GM12878 (cell line): ENCODE measurements around the gene BDNF. TPM values are rescaled to one million over a fixed set of nuclear protein-coding genes. Genes with fewer than 3 reads are reported as not detected.

ENCODE experiments used
- ATAC-seq: fragments of 200-7000 bp; cut with Tn5 transposase; 3 replicates; pipeline ENCODE4 v1.9.1; 2020; ENCODE audit warnings: mild to moderate bottlenecking, moderate library complexity
- BruUV-seq: library from RNA; stranded (reverse); fragments of 400-500 nt; replicated peaks from 2 replicates; lab custom pipeline; 2021; lab: Mats Ljungman, UMichigan
- CTCF ChIA-PET: fragments of 300-600 bp; sonication (Branson Sonifier 250); formaldehyde crosslinking; extraction: SDS; loops from one replicate; lab custom pipeline; 2021; ENCODE audit warnings: inconsistent platforms; lab: Yijun Ruan, JAX
- POLR2A ChIA-PET: fragments of 350-600 bp; formaldehyde crosslinking; extraction: SDS; loops from one replicate; lab custom pipeline; 2021; ENCODE audit warnings: inconsistent platforms; lab: Charles Lee
- RAD21 ChIA-PET: fragments of 300-600 bp; sonication (Branson Sonifier 250); formaldehyde crosslinking; loops from one replicate; lab custom pipeline; 2023; ENCODE audit warnings: antibody characterized with exemption; ENCODE audit not compliant: unreplicated experiment; lab: Charles Lee
- SMC1A ChIA-PET: fragments of 300-600 bp; sonication (Branson Sonifier 250); formaldehyde crosslinking; loops from one replicate; lab custom pipeline; 2023; ENCODE audit not compliant: unreplicated experiment, uncharacterized antibody; lab: Charles Lee
- DNase-seq: peaks from one replicate; pipeline ENCODE4 v3.0.0-alpha.2; 2011; ENCODE audit warnings: low read depth, low spot score
- FAIRE-seq: peaks from 3 replicates; lab custom pipeline; 2011; peaks lifted over from hg19 to GRCh38; lab: Jason Lieb, UNC
- H2AFZ ChIP-seq: 2 replicates; pipeline ENCODE4 v1.6.0; 2011; ENCODE audit warnings: low read depth, low read length, control low read depth; ENCODE audit not compliant: control insufficient read depth
- H3K27ac ChIP-seq: 2 replicates; pipeline ENCODE4 v1.5.1; 2011; ENCODE audit warnings: control low read depth; ENCODE audit not compliant: control insufficient read depth, insufficient read depth
- H3K27me3 ChIP-seq, 2 experiments: replicated peaks in 1 of 2; 2 replicates each; pipeline versions ENCODE4 v1.6.0 to v1.6.1; 2011; ENCODE audit warnings: low read length in 1 of 2; ENCODE audit not compliant: control insufficient read depth in 2 of 2, insufficient read depth in 2 of 2
- H3K36me3 ChIP-seq, 2 experiments: 2 replicates each; pipeline ENCODE4 v1.5.1; 2011; ENCODE audit warnings: low read length in 1 of 2; ENCODE audit not compliant: control insufficient read depth in 2 of 2, insufficient read depth in 2 of 2
- H3K4me1 ChIP-seq: 2 replicates; pipeline ENCODE4 v1.6.1; 2011; ENCODE audit warnings: mild to moderate bottlenecking, low read length, moderate library complexity, mixed read lengths; ENCODE audit not compliant: control insufficient read depth, insufficient read depth
- H3K4me2 ChIP-seq: 2 replicates; pipeline ENCODE4 v1.6.0; 2011; ENCODE audit warnings: control low read depth; ENCODE audit not compliant: control insufficient read depth, insufficient read depth
- H3K4me3 ChIP-seq: fragments of 200-600 bp; sonication (generic); 2 replicates; pipeline ENCODE4 v1.5.1; 2016
- H3K79me2 ChIP-seq: 2 replicates; pipeline ENCODE4 v1.6.0; 2011; ENCODE audit warnings: low read length; ENCODE audit not compliant: control insufficient read depth, insufficient read depth
- H3K9ac ChIP-seq: 2 replicates; pipeline ENCODE4 v1.8.0; 2011; ENCODE audit warnings: low read length, control low read depth, mixed read lengths; ENCODE audit not compliant: control insufficient read depth, insufficient read depth
- H3K9me3 ChIP-seq: replicated peaks from 3 replicates; pipeline ENCODE4 v1.5.1; 2011; ENCODE audit warnings: mild to moderate bottlenecking, low read length; ENCODE audit not compliant: control insufficient read depth, insufficient read depth
- H4K20me1 ChIP-seq: 2 replicates; pipeline ENCODE4 v1.6.0; 2011; ENCODE audit not compliant: control insufficient read depth, insufficient read depth
- BHLHE40 ChIP-seq, 2 experiments: fragments of 450-650 bp in 1 of 2; IDR thresholded peaks; 2 replicates each; pipeline ENCODE4 v1.6.1; 2011 to 2017; ENCODE audit warnings: low read depth in 2 of 2, borderline replicate concordance in 1 of 2, improper control_type of control experiment in 1 of 2, low read length in 1 of 2, mild to moderate bottlenecking in 1 of 2
- BMI1 ChIP-seq: fragments of 450-650 bp; IDR thresholded peaks from 2 replicates; pipeline ENCODE4 v1.6.1; 2016; ENCODE audit warnings: mild to moderate bottlenecking, moderate library complexity, borderline replicate concordance
- CEBPB ChIP-seq, 2 experiments: fragments of 150-350 bp in 1 of 2; IDR thresholded peaks; 2 replicates each; pipeline ENCODE4 v1.6.1; 2012 to 2014; ENCODE audit warnings: low read depth in 2 of 2, low read length in 2 of 2, borderline replicate concordance in 1 of 2, inconsistent platforms in 1 of 2
- CHD2 ChIP-seq: IDR thresholded peaks from 2 replicates; pipeline ENCODE4 v1.6.1; 2011; ENCODE audit warnings: low read depth, low read length, improper control_type of control experiment, borderline replicate concordance
- CREM ChIP-seq: IDR thresholded peaks from 2 replicates; pipeline ENCODE4 v1.6.1; 2014; ENCODE audit warnings: antibody characterized with exemption, low read depth
- EED ChIP-seq: sonication (generic); IDR thresholded peaks from 2 replicates; pipeline ENCODE4 v1.6.1; 2016; ENCODE audit warnings: antibody characterized with exemption, low read depth
- IKZF2 ChIP-seq, 2 experiments: fragments of 450-650 bp; IDR thresholded peaks; 2 replicates each; pipeline ENCODE4 v1.6.1; 2017; ENCODE audit warnings: mild to moderate bottlenecking in 2 of 2, moderate library complexity in 2 of 2
- MYC ChIP-seq: IDR thresholded peaks from 2 replicates; pipeline ENCODE4 v1.6.1; 2011; ENCODE audit warnings: mild to moderate bottlenecking, low read length, moderate library complexity, inconsistent platforms; ENCODE audit not compliant: insufficient read depth, insufficient replicate concordance, insufficient read length, severe bottlenecking
- NR2F1 ChIP-seq: fragments of 450-650 bp; conservative IDR thresholded peaks from 2 replicates; pipeline ENCODE4 v1.6.1; 2017; ENCODE audit warnings: mild to moderate bottlenecking
- RELB ChIP-seq: fragments of 450-650 bp; IDR thresholded peaks from 2 replicates; pipeline ENCODE4 v1.6.1; 2017; ENCODE audit warnings: low read depth, mild to moderate bottlenecking, moderate library complexity
- SKIL ChIP-seq: fragments of 450-650 bp; IDR thresholded peaks from 2 replicates; pipeline ENCODE4 v1.6.1; 2017; ENCODE audit warnings: mild to moderate bottlenecking, low read depth, inconsistent platforms; ENCODE audit not compliant: poor library complexity, severe bottlenecking
- STAT1 ChIP-seq: fragments of 450-650 bp; conservative IDR thresholded peaks from 2 replicates; pipeline ENCODE4 v1.6.1; 2014; ENCODE audit warnings: antibody characterized with exemption, mild to moderate bottlenecking
- TBL1XR1 ChIP-seq: IDR thresholded peaks from 2 replicates; pipeline ENCODE4 v1.6.1; 2012; ENCODE audit warnings: low read depth, low read length, improper control_type of control experiment
- WRNIP1 ChIP-seq: IDR thresholded peaks from 2 replicates; pipeline ENCODE4 v1.6.1; 2011; ENCODE audit warnings: low read depth, low read length, improper control_type of control experiment, borderline replicate concordance
- WGBS: methylation state at CpG from one replicate; pipeline ENCODE4 v1.1.6; 2016; ENCODE audit warnings: low lambda C conversion rate; ENCODE audit not compliant: insufficient replicate concordance, insufficient coverage; ENCODE audit errors: missing lambda C conversion rate; 5-methylcytosine and 5-hydroxymethylcytosine counted together
- in situ Hi-C: fragments of 300-500 bp; cut with MboI; formaldehyde crosslinking; loops from 9 replicates; pipeline ENCODE4 v1.14.3; 2018; ENCODE audit warnings: mixed read lengths
- intact Hi-C: fragments of 100-400 bp; cut with micrococcal nuclease; formaldehyde crosslinking; loops from one replicate; pipeline ENCODE4 v1.14.2; 2022; ENCODE audit not compliant: unreplicated experiment
- polyA plus RNA-seq, 11 experiments: library from polyadenylated mRNA; depleted of rRNA in 4 of 11; unstranded in 6 of 11; stranded (reverse) in 5 of 11; fragments of >200 nt; fragmentation: Nextera tagmentation in 4 of 11; fragmentation: Illumina TruSeq in 1 of 11; extraction: Ambion mirVana in 4 of 11; extraction: Trizol in 1 of 11; gene quantifications; 1 replicate in 1 of 11; 2 replicates in 10 of 11; pipeline versions ENCODE4 v1.2.1 to v1.2.3, GENCODE V29; 2011 to 2016; ENCODE audit warnings: inconsistent platforms in 2 of 11, missing spikeins in 2 of 11, low read depth in 1 of 11
- total RNA-seq, 4 experiments: library from RNA; depleted of rRNA in 3 of 4; stranded (reverse); fragments of >200 nt in 3 of 4; fragmentation: Illumina TruSeq in 1 of 4; extraction: Trizol in 1 of 4; gene quantifications; 2 replicates each; pipeline versions ENCODE4 v1.2.1 to v1.2.3, GENCODE V29; 2013 to 2021

Gene BDNF
- total and polyA plus RNA-seq, 10 of the 15 experiments (the other 5 are each of a cell fraction or from before 2014, with no cell fraction given), result 0.02 to 0.24 (median 0.06) TPM; not detected in 2

- DNase-seq, result no peak
- Histone ChIP-seq H3K36me3 (no peaks in the 10 kb centered on the region), H3K27ac (no peak overlapping the region), H4K20me1 (no peaks in the 10 kb centered on the region), H3K9me3 (no peaks in the 10 kb centered on the region), H3K79me2 (no peaks in the 10 kb centered on the region), H3K9ac (no peak overlapping the region), H3K4me1 (no peaks in the 10 kb centered on the region), H3K4me3 (no peak overlapping the region), H2AFZ (no peak overlapping the region), H3K27me3 (no peaks in the 10 kb centered on the region), H3K4me2 (no peak overlapping the region)
- in situ Hi-C loops (no loop called here), intact Hi-C loops (no loop called here)
- BruUV-seq, result no TSS peak
- RAD21 ChIA-PET, result no interaction called here
- SMC1A ChIA-PET, result no interaction called here
- WGBS, result 32% methylated on average over 6 of the region's 6 CpGs
- no peak for ATAC-seq
- CTCF ChIA-PET, result no interaction called here
- TF ChIP-seq RELB (no peak), MYC (no peak), TBL1XR1 (no peak), SKIL (no peak), STAT1 (no peak), CREM (no peak), CEBPB (IDR thresholded peaks at IDR 0.05; ENCODE audit: borderline replicate concordance in 1 of 2, low read depth in 2 of 2, low read length in 2 of 2) (no peak), EED (no peak), NR2F1 (no peak), WRNIP1 (no peak), BMI1 (no peak), CHD2 (no peak), BHLHE40 (IDR thresholded peaks at IDR 0.05; ENCODE audit: borderline replicate concordance in 1 of 2, low read depth in 2 of 2, low read length in 1 of 2) (no peak), IKZF2 (IDR thresholded peaks at IDR 0.05) (no peak)
- POLR2A ChIA-PET, result no interaction called here
- FAIRE-seq, result no peak
Observed at GRCh38 chr11:27656320-27656719, 43.9 kb downstream of the BDNF start.
